Right hindlimb (tissue), 1 donor: ENCODE data around the gene DSPP.

Source experiments
- DNase-seq: peaks from one replicate; pipeline ENCODE4 v3.0.0-alpha.2; 2018

DSPP gene

DNA sequence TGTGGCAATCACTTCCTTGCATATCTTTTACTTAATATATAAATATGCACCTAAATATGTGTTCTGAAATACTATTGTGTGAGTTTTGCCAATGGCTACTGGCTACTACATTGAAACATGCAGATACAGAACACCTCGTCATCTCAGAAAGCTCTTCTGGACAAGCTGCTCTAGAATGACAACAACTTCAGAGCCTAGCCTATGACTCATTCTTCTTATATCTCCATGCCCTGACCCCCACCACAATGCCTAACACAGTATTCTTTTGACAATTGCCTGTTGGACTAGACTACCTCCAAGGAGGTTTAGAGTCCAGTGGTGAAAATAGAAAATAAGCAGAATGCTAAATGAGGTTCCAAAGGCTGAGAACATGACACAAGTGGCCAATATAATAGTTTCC is 24.1 kb downstream of the DSPP start:
- DNase-seq, result no peak

DNA sequence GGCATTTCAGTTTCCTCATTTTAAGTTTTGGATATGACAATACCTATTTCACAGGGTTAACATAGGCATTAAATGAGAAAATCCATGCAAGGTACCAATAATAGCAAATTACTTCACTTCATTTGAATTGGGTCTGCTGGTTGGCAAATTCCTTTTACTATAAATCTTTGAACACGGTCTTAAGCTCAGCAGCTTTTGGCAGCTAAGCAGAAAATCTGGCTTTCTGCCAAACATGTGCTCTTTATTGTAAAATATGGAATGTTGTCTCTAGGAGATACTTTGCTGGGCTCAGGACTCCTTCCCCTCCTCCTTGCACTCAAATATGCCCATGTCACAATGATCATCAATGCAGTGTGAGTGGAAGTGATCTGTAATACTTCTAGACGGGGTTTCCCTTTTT is 24.9 kb downstream of the DSPP start:
- peak; percentile 54 for DNase-seq

- DNase-seq, result no peak
Measured at GRCh38 chr4:87644286-87644685, 36.0 kb downstream of the DSPP start.

GRCh38 chr4:87649980-87650379 is 41.7 kb downstream of the DSPP start, which contains the start of gene DMP1:
Gene DMP1 (plus strand): TSS chr4:87650280. CDS start chr4:87656493, 6,213 bp downstream.
- DNase-seq, result no peak

DNA sequence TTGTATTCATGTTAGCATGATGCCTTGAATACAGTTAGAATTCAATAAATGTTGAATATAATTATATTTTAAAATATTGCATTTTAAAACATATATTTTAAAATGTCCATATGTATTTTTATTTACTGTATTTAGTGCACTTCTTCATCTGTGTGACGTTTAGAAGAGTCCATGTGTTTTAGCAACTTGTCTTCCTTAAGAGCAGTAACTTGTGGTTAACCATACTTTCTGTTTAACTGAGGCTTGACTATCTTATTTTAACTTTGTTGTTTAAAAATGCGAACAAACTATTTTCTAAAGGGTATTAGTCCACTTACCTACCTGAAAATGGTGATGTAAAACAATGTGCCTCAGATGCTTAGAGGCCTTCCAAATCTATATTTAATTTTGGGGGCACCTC is 42.6 kb downstream of the DSPP start:
- DNase-seq, result no peak

DNA sequence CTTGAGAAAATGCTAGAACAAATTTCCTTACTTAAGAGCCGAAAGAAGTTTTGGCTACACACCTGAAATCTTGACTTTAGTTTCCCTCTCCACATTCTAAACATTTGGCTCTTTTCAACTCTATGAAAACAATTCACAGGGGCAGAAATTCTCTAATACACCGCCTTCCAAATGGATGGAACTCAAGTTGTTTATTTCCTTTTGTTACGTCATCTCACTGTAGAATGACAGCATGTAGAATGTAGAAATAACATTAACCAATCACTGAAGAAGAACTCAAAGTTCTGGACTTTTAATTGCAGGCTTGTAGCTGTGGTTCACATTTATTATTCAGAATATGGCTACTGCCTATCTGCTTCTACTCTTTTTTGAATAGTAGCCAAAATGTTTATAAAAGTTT is 43.6 kb downstream of the DSPP start:
- no peak for DNase-seq

- no peak for DNase-seq
Measured at GRCh38 chr4:87654487-87655044, 46.2 kb downstream of the DSPP start.

DNA sequence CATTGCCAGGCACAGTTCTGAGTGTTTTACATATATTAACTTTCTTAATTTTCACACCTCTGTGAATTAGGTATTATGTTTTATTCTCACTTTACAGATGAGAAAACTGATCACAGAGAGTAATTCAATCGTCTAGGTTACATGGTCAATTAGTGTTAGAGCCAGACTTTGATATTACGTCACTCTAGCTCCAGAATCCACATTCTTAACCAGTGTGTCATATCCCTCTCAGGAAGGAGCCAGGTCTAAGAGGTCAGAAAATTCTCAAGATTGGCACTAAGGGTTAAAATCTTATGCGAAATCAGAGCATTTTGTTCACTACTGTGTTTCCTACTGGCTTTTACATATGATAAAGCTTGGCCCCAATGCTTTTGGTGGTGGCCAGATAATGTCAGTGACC is 49.2 kb downstream of the DSPP start:
- DNase-seq, result no peak

DNA sequence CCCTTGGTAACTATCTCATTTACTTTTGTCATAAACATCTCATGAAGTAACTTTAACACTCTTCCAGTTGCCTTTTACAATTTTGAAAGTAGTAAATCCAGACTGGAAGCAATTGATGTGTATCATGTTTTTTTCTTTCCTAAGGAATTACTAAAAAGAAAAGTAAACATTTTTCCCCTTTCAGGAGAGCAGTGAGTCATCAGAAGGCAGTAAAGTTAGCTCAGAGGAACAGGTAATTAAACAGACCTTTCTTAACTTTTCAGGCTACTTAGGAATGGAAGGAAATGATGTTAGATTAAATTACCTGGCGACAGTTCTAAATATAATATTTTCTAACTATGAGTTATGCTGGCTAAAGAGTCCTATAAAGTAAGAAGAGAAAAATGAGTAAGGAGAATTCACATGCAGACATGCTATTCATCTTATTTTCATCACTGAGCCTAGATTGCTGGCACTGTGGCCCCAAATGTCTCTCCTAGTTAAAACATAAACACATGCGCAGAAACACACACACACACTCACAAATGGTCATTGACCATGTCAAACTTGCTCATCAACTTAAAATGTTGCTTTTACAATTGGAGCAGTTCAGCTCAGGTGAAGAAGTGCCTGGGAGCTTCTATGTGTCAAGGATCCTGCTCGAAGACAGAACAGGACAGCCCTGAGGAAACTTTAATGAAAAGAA is 51.1 kb downstream of the DSPP start:
- no peak for DNase-seq

DNA sequence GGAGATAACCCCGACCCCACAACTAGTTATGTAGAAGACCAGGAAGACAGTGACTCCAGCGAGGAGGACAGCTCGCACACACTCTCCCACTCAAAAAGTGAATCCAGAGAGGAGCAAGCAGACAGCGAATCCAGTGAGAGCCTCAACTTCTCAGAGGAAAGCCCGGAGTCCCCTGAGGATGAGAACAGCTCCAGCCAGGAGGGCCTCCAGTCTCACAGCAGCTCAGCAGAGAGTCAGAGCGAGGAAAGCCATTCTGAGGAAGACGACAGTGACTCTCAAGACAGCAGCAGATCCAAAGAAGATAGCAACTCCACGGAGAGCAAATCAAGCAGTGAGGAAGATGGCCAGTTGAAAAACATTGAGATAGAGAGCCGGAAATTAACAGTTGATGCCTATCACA is 54.5 kb downstream of the DSPP start:
- DNase-seq, result no peak
